GM12878 (cell line): ENCODE data around the gene C11orf98. TPM values are rescaled to one million over a fixed set of nuclear protein-coding genes. Genes with fewer than 3 reads are reported as not detected.

Experiments
- ASH2L ChIP-seq: fragments of 300-600, 200-600 bp; sonication (generic); IDR thresholded peaks from 2 replicates; pipeline ENCODE4 v1.6.1; 2017; ENCODE audit warnings: low read depth, mild to moderate bottlenecking, borderline replicate concordance
- ATF7 ChIP-seq: fragments of 450-650 bp; IDR thresholded peaks from 2 replicates; pipeline ENCODE4 v1.6.1; 2016; ENCODE audit warnings: low read depth, mild to moderate bottlenecking
- BHLHE40 ChIP-seq, 2 experiments: fragments of 450-650 bp in 1 of 2; IDR thresholded peaks; 2 replicates each; pipeline ENCODE4 v1.6.1; 2011 to 2017; ENCODE audit warnings: low read depth in 2 of 2, borderline replicate concordance in 1 of 2, improper control_type of control experiment in 1 of 2, low read length in 1 of 2, mild to moderate bottlenecking in 1 of 2
- CBFB ChIP-seq: IDR thresholded peaks from 2 replicates; pipeline ENCODE4 v1.6.1; 2016; ENCODE audit warnings: antibody characterized with exemption, low read depth
- DPF2 ChIP-seq: fragments of 450-650 bp; IDR thresholded peaks from 2 replicates; pipeline ENCODE4 v1.6.1; 2017; ENCODE audit warnings: mild to moderate bottlenecking
- LARP7 ChIP-seq: fragments of 450-650 bp; IDR thresholded peaks from 2 replicates; pipeline ENCODE4 v1.6.1; 2017; ENCODE audit warnings: mild to moderate bottlenecking
- MEF2A ChIP-seq: IDR thresholded peaks from 2 replicates; pipeline ENCODE4 v1.6.1; 2011; ENCODE audit warnings: low read depth, mild to moderate bottlenecking, low read length, moderate library complexity; ENCODE audit not compliant: insufficient read depth
- NFYA ChIP-seq: IDR thresholded peaks from 2 replicates; pipeline ENCODE4 v1.6.1; 2011; ENCODE audit warnings: low read depth, mild to moderate bottlenecking, low read length, improper control_type of control experiment, borderline replicate concordance
- RAD51 ChIP-seq: fragments of 450-650 bp; IDR thresholded peaks from 2 replicates; pipeline ENCODE4 v1.6.1; 2016; ENCODE audit warnings: moderate library complexity, mild to moderate bottlenecking, inconsistent platforms
- SMC3 ChIP-seq: IDR thresholded peaks from 2 replicates; pipeline ENCODE4 v1.6.1; 2011; ENCODE audit warnings: low read length, improper control_type of control experiment, borderline replicate concordance
- ZNF217 ChIP-seq: fragments of 450-650 bp; IDR thresholded peaks from 2 replicates; pipeline ENCODE4 v1.6.1; 2017; ENCODE audit warnings: antibody characterized with exemption, mild to moderate bottlenecking
- ZNF384 ChIP-seq: IDR thresholded peaks from 2 replicates; pipeline ENCODE4 v1.6.1; 2012; ENCODE audit warnings: low read depth, mild to moderate bottlenecking, low read length, improper control_type of control experiment, borderline replicate concordance
- ZSCAN29 ChIP-seq: fragments of 450-650 bp; IDR thresholded peaks from 2 replicates; pipeline ENCODE4 v1.6.1; 2017; ENCODE audit warnings: mild to moderate bottlenecking, moderate library complexity
- polyA plus RNA-seq, 11 experiments: library from polyadenylated mRNA; depleted of rRNA in 4 of 11; unstranded in 6 of 11; stranded (reverse) in 5 of 11; fragments of >200 nt; fragmentation: Nextera tagmentation in 4 of 11; fragmentation: Illumina TruSeq in 1 of 11; extraction: Ambion mirVana in 4 of 11; extraction: Trizol in 1 of 11; gene quantifications; 1 replicate in 1 of 11; 2 replicates in 10 of 11; pipeline versions ENCODE4 v1.2.1 to v1.2.3, GENCODE V29; 2011 to 2016; ENCODE audit warnings: inconsistent platforms in 2 of 11, missing spikeins in 2 of 11, low read depth in 1 of 11
- total RNA-seq, 4 experiments: library from RNA; depleted of rRNA in 3 of 4; stranded (reverse); fragments of >200 nt in 3 of 4; fragmentation: Illumina TruSeq in 1 of 4; extraction: Trizol in 1 of 4; gene quantifications; 2 replicates each; pipeline versions ENCODE4 v1.2.1 to v1.2.3, GENCODE V29; 2013 to 2021
- TF ChIP-seq, protein P1 (sequence below): fragments of 450-650 bp; IDR thresholded peaks from 2 replicates; pipeline ENCODE4 v1.6.1; 2016; ENCODE audit warnings: mild to moderate bottlenecking, moderate library complexity, borderline replicate concordance
- TF ChIP-seq, protein P2 (sequence below): IDR thresholded peaks from 2 replicates; pipeline ENCODE4 v1.6.1; 2011; ENCODE audit warnings: mild to moderate bottlenecking, low read depth, low read length, moderate library complexity; ENCODE audit not compliant: insufficient replicate concordance
- TF ChIP-seq, protein P3 (sequence below): IDR thresholded peaks from 2 replicates; pipeline ENCODE4 v1.6.1; 2011; ENCODE audit warnings: low read depth, low read length, improper control_type of control experiment, borderline replicate concordance
- TF ChIP-seq, protein P4 (sequence below): IDR thresholded peaks from 2 replicates; pipeline ENCODE4 v1.6.1; 2011; ENCODE audit warnings: low read depth, mild to moderate bottlenecking, low read length, moderate library complexity, borderline replicate concordance; ENCODE audit errors: extremely low read depth
- TF ChIP-seq, protein P5 (sequence below): fragments of 450-650 bp; conservative IDR thresholded peaks from 2 replicates; pipeline ENCODE4 v1.6.1; 2017; ENCODE audit warnings: mild to moderate bottlenecking, moderate library complexity

The C11orf98 gene
- total and polyA plus RNA-seq, 10 of the 15 experiments (the other 5 are each of a cell fraction or from before 2014, with no cell fraction given), result 62.5 to 270 (median 162) TPM

DNA sequence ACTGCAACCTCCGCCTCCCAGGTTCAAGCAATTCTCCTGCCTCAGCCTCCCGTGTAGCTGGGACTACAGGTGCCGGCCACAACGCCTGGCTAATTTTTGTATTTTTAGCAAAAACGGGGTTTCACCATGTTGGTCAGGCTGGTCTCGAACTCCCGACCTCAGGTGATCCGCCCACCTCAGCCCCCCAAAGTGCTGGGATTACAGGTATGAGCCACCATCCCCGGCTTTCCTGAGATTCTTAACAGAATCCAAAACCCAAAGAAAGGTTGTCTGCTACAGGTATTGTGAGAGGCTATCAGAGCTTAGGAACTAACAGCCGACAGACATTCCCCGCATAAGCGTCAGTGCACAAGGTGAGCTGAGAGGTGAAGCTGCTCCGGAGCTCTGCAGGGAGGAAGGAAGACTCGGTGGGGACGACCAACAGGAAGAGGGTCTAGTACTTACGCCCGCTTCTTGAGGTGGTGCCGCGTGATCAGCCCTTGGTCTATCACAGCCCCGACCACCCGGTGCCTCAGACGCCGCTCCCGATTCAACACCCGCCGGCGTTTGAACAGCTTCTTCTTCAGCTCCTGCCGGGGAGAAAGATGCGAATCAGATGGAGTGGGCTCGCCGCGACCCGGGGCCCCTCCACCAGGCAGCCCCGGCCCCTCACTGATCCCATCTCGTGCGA, 470 bp downstream of the C11orf98 start (continued):
- TF ChIP-seq, protein P1, sequence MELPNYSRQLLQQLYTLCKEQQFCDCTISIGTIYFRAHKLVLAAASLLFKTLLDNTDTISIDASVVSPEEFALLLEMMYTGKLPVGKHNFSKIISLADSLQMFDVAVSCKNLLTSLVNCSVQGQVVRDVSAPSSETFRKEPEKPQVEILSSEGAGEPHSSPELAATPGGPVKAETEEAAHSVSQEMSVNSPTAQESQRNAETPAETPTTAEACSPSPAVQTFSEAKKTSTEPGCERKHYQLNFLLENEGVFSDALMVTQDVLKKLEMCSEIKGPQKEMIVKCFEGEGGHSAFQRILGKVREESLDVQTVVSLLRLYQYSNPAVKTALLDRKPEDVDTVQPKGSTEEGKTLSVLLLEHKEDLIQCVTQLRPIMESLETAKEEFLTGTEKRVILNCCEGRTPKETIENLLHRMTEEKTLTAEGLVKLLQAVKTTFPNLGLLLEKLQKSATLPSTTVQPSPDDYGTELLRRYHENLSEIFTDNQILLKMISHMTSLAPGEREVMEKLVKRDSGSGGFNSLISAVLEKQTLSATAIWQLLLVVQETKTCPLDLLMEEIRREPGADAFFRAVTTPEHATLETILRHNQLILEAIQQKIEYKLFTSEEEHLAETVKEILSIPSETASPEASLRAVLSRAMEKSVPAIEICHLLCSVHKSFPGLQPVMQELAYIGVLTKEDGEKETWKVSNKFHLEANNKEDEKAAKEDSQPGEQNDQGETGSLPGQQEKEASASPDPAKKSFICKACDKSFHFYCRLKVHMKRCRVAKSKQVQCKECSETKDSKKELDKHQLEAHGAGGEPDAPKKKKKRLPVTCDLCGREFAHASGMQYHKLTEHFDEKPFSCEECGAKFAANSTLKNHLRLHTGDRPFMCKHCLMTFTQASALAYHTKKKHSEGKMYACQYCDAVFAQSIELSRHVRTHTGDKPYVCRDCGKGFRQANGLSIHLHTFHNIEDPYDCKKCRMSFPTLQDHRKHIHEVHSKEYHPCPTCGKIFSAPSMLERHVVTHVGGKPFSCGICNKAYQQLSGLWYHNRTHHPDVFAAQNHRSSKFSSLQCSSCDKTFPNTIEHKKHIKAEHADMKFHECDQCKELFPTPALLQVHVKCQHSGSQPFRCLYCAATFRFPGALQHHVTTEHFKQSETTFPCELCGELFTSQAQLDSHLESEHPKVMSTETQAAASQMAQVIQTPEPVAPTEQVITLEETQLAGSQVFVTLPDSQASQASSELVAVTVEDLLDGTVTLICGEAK, result no peak
- TF ChIP-seq ASH2L (no peak), MEF2A (no peak), ZSCAN29 (peak; percentile 82), LARP7 (0 out of 2 replicates have a peak, but pooled peaks have one; percentile 49), NFYA (no peak), BHLHE40 (IDR thresholded peaks at IDR 0.05; ENCODE audit: borderline replicate concordance in 1 of 2, low read depth in 2 of 2, low read length in 1 of 2) (no peak), ATF7 (no peak), SMC3 (no peak), CBFB (no peak), RAD51 (no peak), DPF2 (no peak; the same call in 1 of the 2 replicates), ZNF217 (no peak), ZNF384 (no peak)
- TF ChIP-seq, protein P2, sequence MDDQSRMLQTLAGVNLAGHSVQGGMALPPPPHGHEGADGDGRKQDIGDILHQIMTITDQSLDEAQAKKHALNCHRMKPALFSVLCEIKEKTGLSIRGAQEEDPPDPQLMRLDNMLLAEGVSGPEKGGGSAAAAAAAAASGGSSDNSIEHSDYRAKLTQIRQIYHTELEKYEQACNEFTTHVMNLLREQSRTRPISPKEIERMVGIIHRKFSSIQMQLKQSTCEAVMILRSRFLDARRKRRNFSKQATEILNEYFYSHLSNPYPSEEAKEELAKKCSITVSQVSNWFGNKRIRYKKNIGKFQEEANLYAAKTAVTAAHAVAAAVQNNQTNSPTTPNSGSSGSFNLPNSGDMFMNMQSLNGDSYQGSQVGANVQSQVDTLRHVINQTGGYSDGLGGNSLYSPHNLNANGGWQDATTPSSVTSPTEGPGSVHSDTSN, result no peak
- TF ChIP-seq, protein P3, sequence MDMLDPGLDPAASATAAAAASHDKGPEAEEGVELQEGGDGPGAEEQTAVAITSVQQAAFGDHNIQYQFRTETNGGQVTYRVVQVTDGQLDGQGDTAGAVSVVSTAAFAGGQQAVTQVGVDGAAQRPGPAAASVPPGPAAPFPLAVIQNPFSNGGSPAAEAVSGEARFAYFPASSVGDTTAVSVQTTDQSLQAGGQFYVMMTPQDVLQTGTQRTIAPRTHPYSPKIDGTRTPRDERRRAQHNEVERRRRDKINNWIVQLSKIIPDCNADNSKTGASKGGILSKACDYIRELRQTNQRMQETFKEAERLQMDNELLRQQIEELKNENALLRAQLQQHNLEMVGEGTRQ, result no peak
- TF ChIP-seq, protein P4, sequence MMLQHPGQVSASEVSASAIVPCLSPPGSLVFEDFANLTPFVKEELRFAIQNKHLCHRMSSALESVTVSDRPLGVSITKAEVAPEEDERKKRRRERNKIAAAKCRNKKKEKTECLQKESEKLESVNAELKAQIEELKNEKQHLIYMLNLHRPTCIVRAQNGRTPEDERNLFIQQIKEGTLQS, result no peak
- TF ChIP-seq, protein P5, sequence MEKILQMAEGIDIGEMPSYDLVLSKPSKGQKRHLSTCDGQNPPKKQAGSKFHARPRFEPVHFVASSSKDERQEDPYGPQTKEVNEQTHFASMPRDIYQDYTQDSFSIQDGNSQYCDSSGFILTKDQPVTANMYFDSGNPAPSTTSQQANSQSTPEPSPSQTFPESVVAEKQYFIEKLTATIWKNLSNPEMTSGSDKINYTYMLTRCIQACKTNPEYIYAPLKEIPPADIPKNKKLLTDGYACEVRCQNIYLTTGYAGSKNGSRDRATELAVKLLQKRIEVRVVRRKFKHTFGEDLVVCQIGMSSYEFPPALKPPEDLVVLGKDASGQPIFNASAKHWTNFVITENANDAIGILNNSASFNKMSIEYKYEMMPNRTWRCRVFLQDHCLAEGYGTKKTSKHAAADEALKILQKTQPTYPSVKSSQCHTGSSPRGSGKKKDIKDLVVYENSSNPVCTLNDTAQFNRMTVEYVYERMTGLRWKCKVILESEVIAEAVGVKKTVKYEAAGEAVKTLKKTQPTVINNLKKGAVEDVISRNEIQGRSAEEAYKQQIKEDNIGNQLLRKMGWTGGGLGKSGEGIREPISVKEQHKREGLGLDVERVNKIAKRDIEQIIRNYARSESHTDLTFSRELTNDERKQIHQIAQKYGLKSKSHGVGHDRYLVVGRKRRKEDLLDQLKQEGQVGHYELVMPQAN, result peak; percentile 72; the same call in 1 of the 2 replicates
